ENCODE results near the gene NRL.
A peak's percentile ranks its signal among the peaks of the same experiment; 100 is the strongest.
"Not testable (repeated sequence)": the region's sequence is repeated elsewhere in the genome, so short reads cannot be mapped to it uniquely, and the experiment has no call there.

NRL gene

DNA sequence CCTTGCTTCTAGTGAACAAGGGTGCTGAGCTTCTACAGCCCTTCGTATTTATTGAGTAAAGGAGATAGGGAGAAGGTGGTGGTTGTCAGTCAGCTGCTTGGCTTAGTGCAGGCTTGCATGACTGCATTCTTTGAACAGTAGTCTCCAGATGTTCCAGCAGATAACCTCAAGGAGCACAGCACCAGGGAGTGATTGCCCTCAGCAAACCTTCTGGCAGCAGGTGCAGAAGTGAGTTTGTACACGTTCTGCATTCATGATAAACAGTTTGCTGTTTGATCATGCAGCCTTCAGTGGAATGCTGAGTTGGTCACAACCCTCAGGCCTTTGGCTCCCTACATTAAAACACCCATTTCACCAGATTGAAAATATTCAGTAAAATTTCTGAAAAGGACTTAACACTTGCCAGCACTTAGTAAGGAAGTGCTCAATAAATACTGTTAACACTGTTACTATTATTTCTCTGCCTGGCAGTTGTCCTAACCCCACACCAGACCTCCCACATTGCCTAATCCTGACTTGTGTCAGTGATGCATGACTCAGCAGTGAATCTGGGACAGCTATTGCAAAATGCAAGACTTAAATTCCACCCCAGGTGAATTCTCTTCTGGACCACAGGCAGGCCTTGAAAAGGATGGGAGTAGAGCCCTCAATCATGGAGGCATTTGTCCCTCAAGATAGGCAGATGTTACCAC, 81.9 kb downstream of the NRL start:
- Histone ChIP-seq H3K27me3 (replicated peaks) (no peaks in the 10 kb centered on the region), H3K27ac (no peak overlapping the region), H3K36me3 (replicated peaks) (no peaks in the 10 kb centered on the region), H3K4me3 (ENCODE audit: low read depth, low read length) (no peak overlapping the region)
- TF ChIP-seq CTCF (IDR thresholded peaks at IDR 0.05; ENCODE audit: low read depth, low read length, missing control alignments) = no peak
- in situ Hi-C loops (cut with HindIII; ENCODE audit: low pct_ligation_motif_present, low sequenced_read_pairs) = no loop called here
- DNase-seq = peak; percentile 57

- DNase-seq = not testable (repeated sequence)
Measured at GRCh38 chr14:24031331-24031730, 83.4 kb downstream of the NRL start.

GRCh38 chr14:24029687-24030086, 85.1 kb downstream of the NRL start:
- H3K4me3 ChIP-seq (ENCODE audit: low read depth, low read length); H3K27ac ChIP-seq; in situ Hi-C loops (cut with HindIII; ENCODE audit: low pct_ligation_motif_present, low sequenced_read_pairs); H3K27me3 ChIP-seq (replicated peaks); DNase-seq; H3K36me3 ChIP-seq (replicated peaks): not testable (repeated sequence)

More at GRCh38 chr14:24031331-24031730, 83.4 kb downstream of the NRL start:
- H3K27me3 ChIP-seq (replicated peaks); H3K27ac ChIP-seq; H3K4me3 ChIP-seq (ENCODE audit: low read depth, low read length); in situ Hi-C loops (cut with HindIII; ENCODE audit: low pct_ligation_motif_present, low sequenced_read_pairs); H3K36me3 ChIP-seq (replicated peaks): not testable (repeated sequence)

All from brain microvascular endothelial cell (primary cell).